CD4-positive, alpha-beta T cell treated with Interleukin-2 at 100 ng/mL for 4 hours (primary cell): ENCODE data around the gene S1PR5.

Experiments
- DNase-seq: peaks from one replicate; pipeline ENCODE4 v3.0.0-alpha.2; 2020; ENCODE audit warnings: low spot score

Gene S1PR5

DNA sequence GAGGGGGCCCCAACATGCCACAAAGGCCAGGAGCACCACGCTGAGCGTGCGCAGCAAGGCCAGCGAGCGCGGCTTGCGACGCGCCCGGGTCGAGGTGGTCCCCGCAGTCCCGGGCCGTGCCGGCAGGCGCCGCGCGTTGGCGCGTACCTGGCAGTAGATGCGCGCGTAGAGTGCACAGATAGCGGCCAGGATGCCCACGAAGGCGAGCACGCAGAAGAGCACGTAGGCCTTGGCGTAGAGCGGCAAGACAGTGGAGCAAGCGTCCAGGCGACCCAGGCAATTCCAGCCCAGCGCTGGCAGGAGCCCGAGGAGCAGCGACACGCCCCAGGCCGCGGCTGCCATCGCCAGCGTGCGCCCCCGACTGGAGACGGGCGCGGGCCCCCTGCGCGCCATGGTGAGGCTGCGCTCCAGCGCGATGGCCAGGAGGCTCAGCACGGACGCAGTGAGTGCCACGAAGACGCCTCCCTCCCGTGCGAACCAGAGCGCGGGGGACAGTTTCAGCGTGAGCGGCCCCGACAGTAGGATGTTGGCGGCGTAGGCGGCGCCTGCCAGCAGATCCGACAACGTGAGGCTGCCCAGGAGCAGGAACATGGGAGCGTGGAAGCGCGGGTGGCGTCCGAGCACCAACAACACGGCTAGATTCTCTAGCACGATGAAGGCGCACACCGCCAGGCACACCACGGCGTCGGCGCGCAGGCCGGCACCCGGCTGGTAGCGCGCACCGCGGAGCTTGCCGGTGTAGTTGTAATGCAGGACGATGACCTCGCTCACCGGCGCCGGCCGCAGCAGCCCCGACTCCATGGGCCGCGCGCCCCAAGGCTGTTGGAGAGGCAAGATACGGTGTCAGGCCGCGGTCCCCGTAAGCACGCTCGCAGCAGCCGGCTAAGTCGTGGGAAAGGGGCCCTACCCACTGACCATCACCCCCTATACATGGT, 2.8 kb downstream of the S1PR5 start:
- no peak for DNase-seq

- no peak for DNase-seq
Observed at GRCh38 chr19:10513223-10513622, 4.0 kb downstream of the S1PR5 start.

- peak; percentile 64 for DNase-seq
Observed at GRCh38 chr19:10510301-10510802, 6.9 kb downstream of the S1PR5 start.

GRCh38 chr19:10508707-10509106, 8.5 kb downstream of the S1PR5 start:
- DNase-seq = no peak

- DNase-seq = no peak
Observed at GRCh38 chr19:10508036-10508435, 9.2 kb downstream of the S1PR5 start.

DNA sequence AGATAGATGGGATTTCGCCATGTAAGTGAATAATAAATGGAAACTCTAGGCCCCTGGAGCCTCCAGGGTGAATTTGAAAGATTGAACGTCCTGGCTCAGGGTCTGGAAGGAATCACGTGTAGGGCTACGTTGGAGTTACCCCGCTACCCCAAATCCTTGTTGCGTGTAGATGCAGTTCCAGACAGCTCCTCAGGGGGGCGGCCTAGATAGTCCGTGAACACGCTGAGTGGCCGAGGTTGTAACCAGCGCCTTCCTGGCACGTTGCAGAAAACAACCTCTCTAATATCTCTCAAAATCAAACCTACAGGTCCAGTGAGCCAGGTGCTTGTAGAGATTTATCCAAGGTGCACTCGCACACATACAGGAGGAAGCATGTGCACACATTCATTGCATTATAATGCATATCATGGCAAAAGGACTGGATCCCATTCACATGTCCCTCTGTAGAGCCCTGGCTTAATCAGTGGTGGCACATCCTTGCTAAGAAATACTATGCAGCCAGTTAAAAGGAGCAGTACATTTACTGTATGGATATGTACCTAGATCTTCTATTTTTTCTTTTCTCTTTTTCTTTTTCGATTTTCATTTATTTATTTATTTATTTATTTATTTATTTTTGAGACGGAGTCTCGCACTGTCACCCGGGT, 11.5 kb downstream of the S1PR5 start:
- peak; percentile 87 for DNase-seq

DNA sequence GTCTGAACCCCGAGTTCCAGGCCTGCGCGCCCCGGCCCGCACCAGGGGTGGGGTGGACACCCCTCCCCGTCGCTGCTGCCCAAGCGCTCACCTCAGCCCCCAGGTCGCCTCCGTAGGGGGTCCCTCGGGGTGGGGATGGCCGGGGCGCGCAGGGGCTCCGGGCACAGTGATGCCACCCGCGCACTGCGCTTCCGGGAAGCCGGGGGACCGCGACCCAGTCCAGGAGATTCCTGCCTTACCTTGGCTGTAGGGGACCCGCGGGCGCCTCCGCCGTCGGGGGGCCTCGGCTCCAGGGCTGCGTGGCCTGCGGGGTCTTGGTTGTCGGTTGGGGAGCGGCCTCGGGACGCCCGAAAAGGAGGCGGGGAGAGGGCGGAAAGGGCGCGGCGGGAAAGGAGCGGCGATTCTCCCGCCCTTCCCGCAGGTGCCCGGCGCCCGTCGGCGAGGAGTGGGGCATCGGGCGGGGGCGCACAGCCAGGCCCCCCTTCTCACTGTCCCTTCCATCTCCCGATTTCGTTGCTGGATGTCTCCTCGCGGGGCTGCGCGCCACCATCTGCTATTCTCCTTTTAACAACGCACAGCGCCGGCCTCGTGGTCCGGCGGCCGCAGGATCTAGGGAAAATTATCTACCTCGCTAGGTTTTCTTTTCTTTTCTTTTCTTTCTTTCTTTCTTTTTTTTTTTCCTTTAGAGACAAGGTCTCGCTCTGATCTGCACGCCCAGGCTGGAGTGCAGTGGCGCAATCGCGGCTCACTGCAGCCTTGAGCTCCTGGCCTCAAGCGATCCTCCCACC, 14.1 kb downstream of the S1PR5 start, which contains the start of gene KEAP1:
TSS of gene KEAP1 (minus strand) at position 355 of the 788 bp plus-strand sequence. CDS start 3,323 bp downstream, outside the sequence.
- DNase-seq = no peak

DNA sequence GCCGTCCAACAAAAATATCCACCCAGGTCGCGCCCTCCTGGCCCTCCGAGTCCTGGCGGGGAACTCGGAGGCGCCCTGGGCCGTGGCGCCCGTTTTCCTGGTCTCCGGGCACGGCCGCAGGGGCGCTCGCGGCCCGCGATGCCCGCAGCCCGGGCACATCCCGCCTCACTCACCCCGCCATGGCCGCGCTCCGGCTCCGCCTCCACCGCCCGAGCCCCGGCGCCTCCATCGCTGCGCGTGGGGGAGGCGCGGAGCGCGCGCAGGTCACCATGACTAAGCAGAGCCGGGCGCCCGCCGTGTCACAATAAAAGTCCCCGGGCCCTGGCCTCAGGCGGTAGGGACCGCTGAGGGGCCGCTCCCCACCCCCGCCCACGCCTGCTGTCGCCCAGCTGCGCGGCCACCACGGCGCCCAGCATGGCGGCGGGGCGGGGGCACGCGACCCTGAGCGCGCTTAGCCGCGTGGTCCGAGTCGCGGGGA, 14.7 kb downstream of the S1PR5 start:
- DNase-seq = peak; percentile 92

- no peak for DNase-seq
Observed at GRCh38 chr19:10501971-10502523, 15.2 kb downstream of the S1PR5 start.

DNA sequence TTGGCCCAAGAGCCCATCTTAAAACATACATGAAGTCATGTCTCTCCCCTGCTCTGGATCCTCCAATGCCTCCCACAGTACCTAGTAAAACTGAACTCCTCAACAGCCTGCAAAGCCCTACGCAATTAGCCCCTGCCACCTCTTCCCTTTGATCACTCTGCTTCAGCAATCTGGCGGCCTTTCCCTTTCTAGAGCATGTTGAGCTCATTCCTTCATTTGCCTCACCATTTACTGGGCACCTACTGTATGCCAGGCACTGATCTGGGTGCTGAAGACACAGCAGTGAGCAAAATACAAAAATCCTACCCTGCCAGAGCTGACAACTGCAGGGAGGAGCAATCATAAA, 17.0 kb downstream of the S1PR5 start:
- no peak for DNase-seq

DNA sequence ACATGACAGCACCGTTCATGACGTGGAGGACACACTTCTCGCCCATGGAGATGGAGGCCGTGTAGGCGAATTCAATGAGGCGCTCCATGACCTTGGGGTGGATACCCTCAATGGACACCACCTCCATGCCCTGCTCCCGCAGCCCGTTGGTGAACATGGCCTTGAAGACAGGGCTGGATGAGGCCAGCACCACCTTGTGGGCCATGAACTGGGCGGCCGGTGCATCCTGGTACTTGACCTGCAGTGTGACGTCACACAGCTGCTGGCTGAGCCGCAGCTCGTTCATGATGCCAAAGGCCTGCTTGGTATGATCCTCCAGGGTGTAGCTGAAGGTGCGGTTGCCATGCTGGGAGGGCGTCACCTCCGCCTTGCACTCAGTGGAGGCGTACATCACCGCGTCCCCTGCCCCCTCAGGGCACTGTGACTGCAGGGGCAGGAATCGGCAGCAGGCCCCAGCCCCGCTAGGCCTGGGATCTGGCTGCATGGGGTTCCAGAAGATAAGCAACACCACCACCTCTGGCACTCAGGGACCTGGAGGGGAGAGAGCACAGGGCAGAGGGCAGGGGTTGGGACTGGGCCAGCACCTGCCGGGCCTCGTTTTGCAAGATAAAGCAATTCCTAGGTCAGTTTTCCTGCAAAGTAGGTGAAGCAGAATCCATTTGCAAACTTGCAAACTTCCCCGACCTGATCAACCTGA, 17.5 kb downstream of the S1PR5 start:
- DNase-seq = no peak

GRCh38 chr19:10497371-10497770, 19.9 kb downstream of the S1PR5 start:
- no peak for DNase-seq

- no peak for DNase-seq
Observed at GRCh38 chr19:10491472-10492047, 25.7 kb downstream of the S1PR5 start.

DNA sequence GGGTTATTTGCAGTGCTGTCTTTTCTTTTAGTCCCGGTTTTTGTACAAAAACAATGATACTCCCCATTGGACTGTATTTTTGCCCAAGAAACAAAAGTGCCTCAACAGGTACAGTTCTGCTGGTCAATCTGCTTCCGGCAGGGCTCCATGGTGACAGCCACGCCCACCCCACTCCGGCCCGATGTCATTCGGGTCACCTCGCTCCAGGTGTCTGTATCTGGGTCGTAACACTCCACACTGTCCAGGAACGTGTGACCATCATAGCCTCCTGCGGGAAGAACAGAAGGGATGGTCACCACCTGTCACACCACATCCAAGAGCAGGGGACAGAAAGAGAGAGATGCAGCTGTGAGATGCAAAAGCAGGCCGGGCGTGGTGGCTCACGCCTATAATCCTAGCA, 30.7 kb downstream of the S1PR5 start:
- DNase-seq = no peak

DNA sequence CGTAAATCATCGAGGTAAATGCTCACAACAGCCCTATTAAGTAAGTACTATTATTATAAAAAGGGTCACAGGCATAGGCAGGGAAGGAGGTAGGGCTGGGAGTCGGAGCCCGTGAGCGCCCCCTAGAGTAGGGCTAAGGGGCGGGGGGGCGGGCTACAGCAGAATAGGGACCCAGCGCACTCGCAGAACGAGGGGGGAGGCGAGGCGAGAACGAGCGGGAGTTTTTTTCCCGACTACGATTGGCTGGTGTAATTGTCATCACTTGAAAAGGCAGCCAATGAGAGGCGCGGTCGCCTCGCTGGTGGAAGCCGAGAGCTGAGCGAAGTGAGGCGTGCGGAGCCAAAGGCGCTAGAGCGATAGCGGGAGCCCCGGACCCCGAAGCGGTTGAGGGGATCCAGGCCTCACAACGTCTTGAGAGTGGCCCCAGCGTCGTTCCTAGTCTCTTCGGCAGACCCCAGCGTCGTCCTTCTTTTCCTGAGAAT, 38.3 kb downstream of the S1PR5 start:
- peak; percentile 93 for DNase-seq

GRCh38 chr19:10478476-10478875, 38.8 kb downstream of the S1PR5 start:
- DNase-seq = no peak

GRCh38 chr19:10474962-10475451, 42.2 kb downstream of the S1PR5 start:
- no peak for DNase-seq

- no peak for DNase-seq
Observed at GRCh38 chr19:10473192-10473591, 44.1 kb downstream of the S1PR5 start.

GRCh38 chr19:10471909-10472308, 45.3 kb downstream of the S1PR5 start:
- DNase-seq = peak; percentile 42

DNA sequence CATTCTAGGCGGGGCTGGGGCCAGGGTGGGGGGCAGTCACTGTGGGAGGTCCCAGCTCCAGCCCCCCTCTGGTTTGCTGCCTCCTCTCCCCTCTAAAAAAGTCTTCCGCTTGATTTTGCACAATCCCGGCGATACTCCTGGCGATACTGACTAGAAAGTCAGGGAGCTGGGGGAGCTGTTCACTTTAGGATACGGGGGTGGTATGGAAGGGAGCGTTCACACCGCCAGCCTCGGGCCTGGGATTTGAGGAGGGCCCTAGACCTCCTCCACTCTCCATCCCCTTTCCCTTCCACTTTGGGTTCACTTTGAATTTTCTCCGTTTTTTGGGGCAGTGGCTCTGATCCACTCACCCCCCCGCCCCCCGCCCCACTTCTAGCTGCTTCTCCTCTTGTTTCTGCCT, 49.1 kb downstream of the S1PR5 start:
- DNase-seq = no peak
